AG04450 (cell line): ENCODE data around the gene SHB. TPM values are rescaled to one million over a fixed set of nuclear protein-coding genes. Genes with fewer than 3 reads are reported as not detected.
"Not testable (repeated sequence)": the region's sequence is repeated elsewhere in the genome, so short reads cannot be mapped to it uniquely, and the experiment has no call there.

Experiments used
- CTCF ChIA-PET: fragments of 300-600, 350-600 bp; formaldehyde crosslinking; extraction: SDS; loops from one replicate; lab custom pipeline; 2022; ENCODE audit warnings: antibody characterized with exemption, inconsistent platforms; lab: Charles Lee
- POLR2A ChIA-PET: fragments of 350-600 bp; formaldehyde crosslinking; extraction: SDS; loops from one replicate; lab custom pipeline; 2021; ENCODE audit warnings: antibody characterized with exemption, inconsistent platforms; lab: Yijun Ruan, JAX
- DNase-seq: peaks from one replicate; pipeline ENCODE4 v3.0.0-alpha.2; 2011; ENCODE audit warnings: low read depth, low spot score
- H3K27ac ChIP-seq: one replicate; pipeline ENCODE4 v1.5.1; 2012; ENCODE audit warnings: low read depth, low read length, control low read depth
- H3K27me3 ChIP-seq: one replicate; pipeline ENCODE4 v1.6.0; 2012; ENCODE audit warnings: low read length; ENCODE audit not compliant: control insufficient read depth, insufficient read depth
- H3K4me3 ChIP-seq: 2 replicates; pipeline ENCODE4 v1.5.1; 2011; ENCODE audit warnings: mild to moderate bottlenecking, low read depth, low read length, control low read depth
- H3K9me3 ChIP-seq: 2 replicates; pipeline ENCODE4 v1.5.1; 2012; ENCODE audit warnings: low read length; ENCODE audit not compliant: control insufficient read depth, insufficient read depth
- CTCF ChIP-seq: IDR thresholded peaks from 2 replicates; pipeline ENCODE4 v1.5.1; 2011; ENCODE audit warnings: low read depth, low read length, control low read depth, inconsistent platforms
- polyA plus RNA-seq: library from polyadenylated mRNA; depleted of rRNA; stranded (reverse); fragments of >200 nt; gene quantifications from 2 replicates; pipeline ENCODE4 v1.2.3, GENCODE V29; 2011

SHB gene
- polyA plus RNA-seq, 1 experiment = 16.7 TPM

- Histone ChIP-seq H3K4me3 (no peak overlapping the region), H3K9me3 (no peaks in the 10 kb centered on the region), H3K27ac (peak overlapping the region; percentile 97), H3K27me3 (no peaks in the 10 kb centered on the region)
- no peak for DNase-seq
- TF ChIP-seq CTCF = no peak
- ChIA-PET CTCF (no interaction called here), POLR2A (interaction anchor here (1.1 to 2.0 kb wide), 2 partner anchors 21 to 23 kb away, joined by 3 to 9 read pairs; no protein-coding TSS in a partner anchor)
These were observed 22.2 kb downstream of the SHB start for GRCh38 chr9:38046661-38047300.

- DNase-seq, H3K9me3 ChIP-seq, POLR2A ChIA-PET, H3K27me3 ChIP-seq, H3K27ac ChIP-seq, CTCF ChIA-PET, H3K4me3 ChIP-seq: not testable (repeated sequence)
These were observed 23.1 kb downstream of the SHB start for GRCh38 chr9:38045939-38046338.

GRCh38 chr9:38044706-38045105 lies 24.3 kb downstream of the SHB start:
- DNase-seq = no peak
- TF ChIP-seq CTCF = no peak
- ChIA-PET POLR2A (no interaction called here), CTCF (no interaction called here)
- H3K27me3 ChIP-seq = no peaks in the 10 kb centered on the region
- H3K9me3 ChIP-seq = no peaks in the 10 kb centered on the region
- no peak overlapping the region for H3K4me3 ChIP-seq
- H3K27ac ChIP-seq = no peak overlapping the region

- Histone ChIP-seq H3K9me3 (no peaks in the 10 kb centered on the region), H3K4me3 (no peak overlapping the region), H3K27me3 (no peaks in the 10 kb centered on the region), H3K27ac (no peak overlapping the region)
- no peak for TF ChIP-seq CTCF
- no peak for DNase-seq
- ChIA-PET CTCF (no interaction called here), POLR2A (no interaction called here)
These were observed 24.9 kb downstream of the SHB start for GRCh38 chr9:38043931-38044623.

GRCh38 chr9:38042626-38043357 lies 26.2 kb downstream of the SHB start:
- H3K9me3 ChIP-seq = no peaks in the 10 kb centered on the region
- CTCF ChIA-PET = no interaction called here
- TF ChIP-seq CTCF = no peak
- H3K27me3 ChIP-seq = no peaks in the 10 kb centered on the region
- no peak overlapping the region for H3K4me3 ChIP-seq
- DNase-seq = no peak
- peak overlapping the region; percentile 31 for H3K27ac ChIP-seq
- POLR2A ChIA-PET = no interaction called here
